Epithelial cell of proximal tubule (primary cell): ENCODE data around the gene CYP4X1. TPM values are rescaled to one million over a fixed set of nuclear protein-coding genes. Genes with fewer than 3 reads are reported as not detected.
"Not testable (repeated sequence)": the region's sequence is repeated elsewhere in the genome, so short reads cannot be mapped to it uniquely, and the experiment has no call there.

ENCODE experiments used
- DNase-seq: peaks from one replicate; pipeline ENCODE4 v3.0.0-alpha.2; 2011; ENCODE audit warnings: low read depth
- H3K4me3 ChIP-seq: 2 replicates; pipeline ENCODE4 v1.5.1; 2011; ENCODE audit warnings: low read depth, mild to moderate bottlenecking, low read length
- total RNA-seq: library from RNA; depleted of rRNA; stranded (reverse); fragments of >200 nt; gene quantifications from 2 replicates; pipeline ENCODE4 v1.2.3, GENCODE V29; 2015
- TF ChIP-seq, protein P1 (sequence below): conservative IDR thresholded peaks from 2 replicates; pipeline ENCODE4 v1.5.1; 2012; ENCODE audit warnings: low read depth, mild to moderate bottlenecking, low read length

The CYP4X1 gene
- total RNA-seq, 1 donor from 2014 or later: 0.46 TPM

GRCh38 chr1:47002211-47002610 lies 21.3 kb upstream of the CYP4X1 start:
- DNase-seq: no peak
- no peak overlapping the region for H3K4me3 ChIP-seq
- TF ChIP-seq, protein P1, sequence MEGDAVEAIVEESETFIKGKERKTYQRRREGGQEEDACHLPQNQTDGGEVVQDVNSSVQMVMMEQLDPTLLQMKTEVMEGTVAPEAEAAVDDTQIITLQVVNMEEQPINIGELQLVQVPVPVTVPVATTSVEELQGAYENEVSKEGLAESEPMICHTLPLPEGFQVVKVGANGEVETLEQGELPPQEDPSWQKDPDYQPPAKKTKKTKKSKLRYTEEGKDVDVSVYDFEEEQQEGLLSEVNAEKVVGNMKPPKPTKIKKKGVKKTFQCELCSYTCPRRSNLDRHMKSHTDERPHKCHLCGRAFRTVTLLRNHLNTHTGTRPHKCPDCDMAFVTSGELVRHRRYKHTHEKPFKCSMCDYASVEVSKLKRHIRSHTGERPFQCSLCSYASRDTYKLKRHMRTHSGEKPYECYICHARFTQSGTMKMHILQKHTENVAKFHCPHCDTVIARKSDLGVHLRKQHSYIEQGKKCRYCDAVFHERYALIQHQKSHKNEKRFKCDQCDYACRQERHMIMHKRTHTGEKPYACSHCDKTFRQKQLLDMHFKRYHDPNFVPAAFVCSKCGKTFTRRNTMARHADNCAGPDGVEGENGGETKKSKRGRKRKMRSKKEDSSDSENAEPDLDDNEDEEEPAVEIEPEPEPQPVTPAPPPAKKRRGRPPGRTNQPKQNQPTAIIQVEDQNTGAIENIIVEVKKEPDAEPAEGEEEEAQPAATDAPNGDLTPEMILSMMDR: peak; percentile 74

DNA sequence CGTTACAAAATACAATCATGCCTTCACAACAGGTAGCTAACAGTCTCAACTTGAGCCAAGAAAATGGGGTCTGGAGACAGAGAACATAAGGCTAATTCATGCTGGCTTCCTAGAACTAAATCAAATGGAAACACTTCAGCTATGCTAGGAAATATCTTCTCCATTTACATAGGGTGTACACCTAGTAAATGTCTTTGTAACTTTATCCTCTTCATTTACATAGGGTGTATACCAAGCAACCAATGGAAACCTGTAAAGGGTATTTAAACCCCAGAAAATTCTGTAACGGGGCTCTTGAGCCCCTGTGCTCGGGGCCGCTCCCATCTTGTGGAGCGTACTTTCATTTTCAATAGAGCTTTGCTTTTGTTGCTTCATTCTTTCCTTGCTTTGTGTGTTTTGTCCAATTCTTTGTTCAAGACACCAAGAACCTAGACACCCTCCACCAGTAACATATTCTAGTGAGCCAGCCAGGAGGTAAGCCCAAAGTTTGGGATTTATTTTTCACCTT lies 19.5 kb upstream of the CYP4X1 start:
- DNase-seq: no peak
- TF ChIP-seq, protein P1: no peak
- no peak overlapping the region for H3K4me3 ChIP-seq

DNA sequence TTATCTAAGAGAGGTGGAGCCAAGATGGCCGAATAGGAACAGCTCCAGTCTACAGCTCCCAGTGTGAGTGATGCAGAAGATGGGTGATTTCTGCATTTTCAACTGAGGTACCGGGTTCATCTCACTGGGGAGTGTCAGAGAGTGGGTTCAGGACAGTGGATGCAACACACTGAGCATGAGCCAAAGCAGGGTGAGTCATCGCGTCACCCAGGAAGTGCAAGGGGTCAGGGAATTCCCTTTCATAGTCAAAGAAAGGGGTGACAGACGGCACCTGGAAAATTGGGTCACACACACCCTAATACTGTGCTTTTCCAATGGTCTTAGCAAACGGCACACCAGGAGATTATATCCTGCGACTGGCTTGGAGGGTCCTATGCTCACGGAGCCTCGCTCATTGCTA lies 17.0 kb upstream of the CYP4X1 start:
- DNase-seq, H3K4me3 ChIP-seq: not testable (repeated sequence)

- H3K4me3 ChIP-seq: no peak overlapping the region
These were observed 10.2 kb upstream of the CYP4X1 start for GRCh38 chr1:47013293-47013692.

GRCh38 chr1:47021070-47021469 lies 2.4 kb upstream of the CYP4X1 start:
- H3K4me3 ChIP-seq: no peak overlapping the region
- TF ChIP-seq, protein P1: no peak
- no peak for DNase-seq

More at GRCh38 chr1:47013293-47013692, 10.2 kb upstream of the CYP4X1 start:
- no peak for DNase-seq
- TF ChIP-seq, protein P1: no peak

GRCh38 chr1:47024141-47024801 lies 802 bp downstream of the CYP4X1 start:
- TF ChIP-seq, protein P1: no peak
- no peak for DNase-seq
- H3K4me3 ChIP-seq: no peak overlapping the region

- H3K4me3 ChIP-seq: no peak overlapping the region
- DNase-seq: no peak
- TF ChIP-seq, protein P1: no peak
These were observed 6.8 kb downstream of the CYP4X1 start for GRCh38 chr1:47030170-47030805.
